CD4-positive, alpha-beta memory T cell (primary cell): ENCODE measurements around the gene GOT1. TPM values are rescaled to one million over a fixed set of nuclear protein-coding genes. Genes with fewer than 3 reads are reported as not detected.

Experiments
- CTCF ChIA-PET: fragments of 350-600 bp; sonication (Branson Sonifier 250); formaldehyde crosslinking; loops from one replicate; lab custom pipeline; 2021; ENCODE audit warnings: inconsistent platforms; ENCODE audit not compliant: partially characterized antibody; lab: Charles Lee
- POLR2A ChIA-PET: fragments of 350-600 bp; sonication (Branson Sonifier 250); formaldehyde crosslinking; loops from one replicate; lab custom pipeline; 2021; ENCODE audit not compliant: partially characterized antibody; lab: Charles Lee
- DNase-seq, 5 donors: peaks; one replicate each; pipeline versions ENCODE4 v3.0.0 to v3.0.0-alpha.2; 2020 to 2022; ENCODE audit warnings: mixed read lengths in 1 of 5
- H3K27ac ChIP-seq: one replicate; pipeline ENCODE4 v1.7.0; 2013; ENCODE audit warnings: low read depth, low read length
- H3K27me3 ChIP-seq: 2 replicates; pipeline ENCODE4 v1.7.0; 2013; ENCODE audit warnings: mild to moderate bottlenecking, low read length, moderate library complexity; ENCODE audit not compliant: insufficient read depth
- H3K36me3 ChIP-seq: 2 replicates; pipeline ENCODE4 v1.7.0; 2013; ENCODE audit warnings: mild to moderate bottlenecking, low read length, moderate library complexity; ENCODE audit not compliant: insufficient read depth
- H3K4me1 ChIP-seq: 2 replicates; pipeline ENCODE4 v1.7.0; 2013; ENCODE audit warnings: mild to moderate bottlenecking, low read length, moderate library complexity; ENCODE audit not compliant: insufficient read depth
- H3K4me3 ChIP-seq, 2 donors: one replicate each; pipeline ENCODE4 v1.7.0; 2013; ENCODE audit warnings: low read length in 2 of 2, mild to moderate bottlenecking in 1 of 2
- H3K9me3 ChIP-seq, 2 donors: one replicate each; pipeline ENCODE4 v1.7.0; 2013; ENCODE audit warnings: low read length in 2 of 2, control low read depth in 1 of 2; ENCODE audit not compliant: control insufficient read depth in 1 of 2
- H3K27ac Mint-ChIP-seq, 7 donors: one replicate each; pipeline ENCODE4 v1.8.0; 2020 to 2021; ENCODE audit warnings: mixed read lengths in 7 of 7, mild to moderate bottlenecking in 6 of 7, inconsistent platforms in 3 of 7, moderate library complexity in 3 of 7
- H3K27me3 Mint-ChIP-seq, 2 donors: one replicate each; pipeline ENCODE4 v1.8.0; 2020 to 2021; ENCODE audit warnings: mixed read lengths in 2 of 2
- H3K36me3 Mint-ChIP-seq, 2 donors: one replicate each; pipeline ENCODE4 v1.8.0; 2020 to 2021; ENCODE audit warnings: mixed read lengths in 2 of 2, inconsistent platforms in 1 of 2, mild to moderate bottlenecking in 1 of 2
- H3K4me1 Mint-ChIP-seq, 4 donors: one replicate each; pipeline ENCODE4 v1.8.0; 2020 to 2021; ENCODE audit warnings: mixed read lengths in 4 of 4, mild to moderate bottlenecking in 1 of 4
- H3K4me3 Mint-ChIP-seq, 8 donors: one replicate each; pipeline ENCODE4 v1.8.0; 2020 to 2021; ENCODE audit warnings: mixed read lengths in 8 of 8, mild to moderate bottlenecking in 7 of 8, moderate library complexity in 6 of 8, inconsistent platforms in 3 of 8
- H3K9me3 Mint-ChIP-seq, 8 donors: one replicate each; pipeline ENCODE4 v1.8.0; 2020 to 2021; ENCODE audit warnings: mixed read lengths in 8 of 8, mild to moderate bottlenecking in 5 of 8, inconsistent platforms in 3 of 8, moderate library complexity in 1 of 8
- intact Hi-C: fragments of 100-400 bp; cut with micrococcal nuclease; formaldehyde crosslinking; loops from one replicate; pipeline ENCODE4 v1.15.1; 2023
- polyA plus RNA-seq, 2 donors: library from polyadenylated mRNA; unstranded; fragments of 300-500 nt; fragmentation: Illumina TruSeq; gene quantifications; one replicate each; pipeline ENCODE4 v1.2.3, GENCODE V29; 2021
- total RNA-seq, 2 experiments: library from RNA; stranded (reverse); gene quantifications; one replicate each; pipeline ENCODE4 v1.2.3, GENCODE V29; 2021

The GOT1 gene
- total and polyA plus RNA-seq, 4 experiments from 2014 or later = 10.3 to 19.4 (median 14.6) TPM

GRCh38 chr10:99457813-99458212, 27.4 kb upstream of the GOT1 start:
- POLR2A ChIA-PET = no interaction called here
- Histone ChIP-seq H3K27ac (no peak overlapping the region), H3K4me3 (no peak overlapping the region), H3K9me3 (no peaks in the 10 kb centered on the region), H3K36me3 (no peaks in the 10 kb centered on the region), H3K4me1 (no peaks in the 10 kb centered on the region), H3K27me3 (no peaks in the 10 kb centered on the region)
- intact Hi-C loops = no loop called here
- DNase-seq = no peak
- Mint-ChIP-seq H3K4me3 (no peak overlapping the region), H3K4me1 (peaks cover 0 to 1% (median 0%) of the 10 kb centered on the region in 4 donors), H3K9me3 (peaks cover 0 to 2% (median 0%) of the 10 kb centered on the region in 8 donors), H3K27ac (no peak overlapping the region), H3K27me3 (peaks cover 27 to 38% of the 10 kb centered on the region in 2 donors), H3K36me3 (no peaks in the 10 kb centered on the region)
- CTCF ChIA-PET = no interaction called here

- Histone ChIP-seq H3K4me1 (no peaks in the 10 kb centered on the region), H3K27me3 (no peaks in the 10 kb centered on the region), H3K36me3 (no peaks in the 10 kb centered on the region), H3K9me3 (no peaks in the 10 kb centered on the region), H3K27ac (no peak overlapping the region), H3K4me3 (no peak overlapping the region)
- no peak for DNase-seq
- H3K9me3 Mint-ChIP-seq = peaks cover 0 to 2% (median 0%) of the 10 kb centered on the region in 8 donors
- H3K27ac Mint-ChIP-seq = no peak overlapping the region
- no peaks in the 10 kb centered on the region for H3K36me3 Mint-ChIP-seq
- intact Hi-C loops = no loop called here
- ChIA-PET POLR2A (no interaction called here), CTCF (no interaction called here)
- H3K4me3 Mint-ChIP-seq = no peak overlapping the region
- H3K27me3 Mint-ChIP-seq = peaks cover 27 to 37% of the 10 kb centered on the region in 2 donors
- H3K4me1 Mint-ChIP-seq = peaks cover 0 to 1% (median 0%) of the 10 kb centered on the region in 4 donors
These were observed 26.5 kb upstream of the GOT1 start for GRCh38 chr10:99456931-99457288.

GRCh38 chr10:99456207-99456930, 25.9 kb upstream of the GOT1 start:
- Histone ChIP-seq H3K4me1 (no peaks in the 10 kb centered on the region), H3K4me3 (no peak overlapping the region), H3K27ac (no peak overlapping the region), H3K9me3 (no peaks in the 10 kb centered on the region), H3K27me3 (no peaks in the 10 kb centered on the region), H3K36me3 (no peaks in the 10 kb centered on the region)
- Mint-ChIP-seq H3K4me1 (peaks cover 0 to 1% (median 0%) of the 10 kb centered on the region in 4 donors), H3K4me3 (no peak overlapping the region), H3K27me3 (peaks cover 27 to 37% of the 10 kb centered on the region in 2 donors), H3K9me3 (peaks cover 0 to 2% (median 0%) of the 10 kb centered on the region in 8 donors), H3K36me3 (no peaks in the 10 kb centered on the region), H3K27ac (no peak overlapping the region)
- intact Hi-C loops = no loop called here
- POLR2A ChIA-PET = no interaction called here
- CTCF ChIA-PET = no interaction called here
- no peak for DNase-seq

GRCh38 chr10:99451981-99452380, 21.6 kb upstream of the GOT1 start:
- intact Hi-C loops = no loop called here
- H3K4me1 Mint-ChIP-seq = no peaks in the 10 kb centered on the region
- Histone ChIP-seq H3K27ac (no peak overlapping the region), H3K36me3 (no peaks in the 10 kb centered on the region), H3K4me1 (no peaks in the 10 kb centered on the region), H3K9me3 (no peaks in the 10 kb centered on the region), H3K4me3 (no peak overlapping the region), H3K27me3 (no peaks in the 10 kb centered on the region)
- no peak overlapping the region for H3K4me3 Mint-ChIP-seq
- H3K27ac Mint-ChIP-seq = no peak overlapping the region
- ChIA-PET POLR2A (no interaction called here), CTCF (interaction anchor here (1.6 kb wide), 1 partner anchor 15 kb away, joined by 5 read pairs; no protein-coding TSS in a partner anchor)
- no peaks in the 10 kb centered on the region for H3K36me3 Mint-ChIP-seq
- DNase-seq = no peak
- peaks cover 21 to 41% of the 10 kb centered on the region in 2 donors for H3K27me3 Mint-ChIP-seq
- H3K9me3 Mint-ChIP-seq = no peaks in the 10 kb centered on the region

GRCh38 chr10:99451499-99451788, 21.0 kb upstream of the GOT1 start:
- H3K36me3 Mint-ChIP-seq = no peaks in the 10 kb centered on the region
- DNase-seq = no peak
- no peak overlapping the region for H3K4me3 ChIP-seq
- H3K36me3 ChIP-seq = no peaks in the 10 kb centered on the region
- H3K27ac Mint-ChIP-seq = no peak overlapping the region
- H3K9me3 ChIP-seq = no peaks in the 10 kb centered on the region
- no peak overlapping the region for H3K27ac ChIP-seq
- H3K9me3 Mint-ChIP-seq = no peaks in the 10 kb centered on the region
- ChIA-PET POLR2A (interaction anchor here (0.5 kb wide), 1 partner anchor 14 kb away, joined by 3 read pairs; no protein-coding TSS in a partner anchor), CTCF (interaction anchor here (1.9 kb wide), 1 partner anchor 13 kb away, joined by 4 read pairs; no protein-coding TSS in a partner anchor)
- intact Hi-C loops = no loop called here
- H3K27me3 ChIP-seq = no peaks in the 10 kb centered on the region
- H3K27me3 Mint-ChIP-seq = peaks cover 19 to 43% of the 10 kb centered on the region in 2 donors
- H3K4me1 ChIP-seq = no peaks in the 10 kb centered on the region
- H3K4me1 Mint-ChIP-seq = no peaks in the 10 kb centered on the region
- no peak overlapping the region for H3K4me3 Mint-ChIP-seq

GRCh38 chr10:99450624-99451498, 20.4 kb upstream of the GOT1 start:
- Mint-ChIP-seq H3K27me3 (peaks cover 19 to 38% of the 10 kb centered on the region in 2 donors), H3K4me3 (no peak overlapping the region)

GRCh38 chr10:99450156-99450555, 19.7 kb upstream of the GOT1 start:
- no peak overlapping the region for H3K4me3 Mint-ChIP-seq
- H3K4me1 ChIP-seq = no peaks in the 10 kb centered on the region
- H3K4me1 Mint-ChIP-seq = no peaks in the 10 kb centered on the region
- H3K27me3 ChIP-seq = no peaks in the 10 kb centered on the region
- no peak overlapping the region for H3K27ac ChIP-seq
- DNase-seq = no peak
- intact Hi-C loops = no loop called here
- no peaks in the 10 kb centered on the region for H3K9me3 Mint-ChIP-seq
- peaks cover 18 to 32% of the 10 kb centered on the region in 2 donors for H3K27me3 Mint-ChIP-seq
- H3K4me3 ChIP-seq = no peak overlapping the region
- H3K36me3 ChIP-seq = no peaks in the 10 kb centered on the region
- ChIA-PET POLR2A (no interaction called here), CTCF (interaction anchor here (0.7 to 1.9 kb wide), 4 partner anchors 9 to 14 kb away, joined by 3 to 5 read pairs (median 4); no protein-coding TSS in a partner anchor)
- no peaks in the 10 kb centered on the region for H3K36me3 Mint-ChIP-seq
- H3K9me3 ChIP-seq = no peaks in the 10 kb centered on the region
- H3K27ac Mint-ChIP-seq = no peak overlapping the region

More at GRCh38 chr10:99450624-99451498, 20.4 kb upstream of the GOT1 start:
- DNase-seq = no peak
- Histone ChIP-seq H3K27me3 (no peaks in the 10 kb centered on the region), H3K36me3 (no peaks in the 10 kb centered on the region), H3K27ac (no peak overlapping the region), H3K9me3 (no peaks in the 10 kb centered on the region), H3K4me3 (no peak overlapping the region), H3K4me1 (no peaks in the 10 kb centered on the region)
- H3K9me3 Mint-ChIP-seq = no peaks in the 10 kb centered on the region
- H3K36me3 Mint-ChIP-seq = no peaks in the 10 kb centered on the region
- ChIA-PET CTCF (interaction anchor here (0.7 to 1.9 kb wide), 4 partner anchors 9 to 15 kb away, joined by 3 to 5 read pairs (median 4); no protein-coding TSS in a partner anchor), POLR2A (interaction anchor here (0.5 kb wide), 1 partner anchor 13 kb away, joined by 3 read pairs; no protein-coding TSS in a partner anchor)
- H3K27ac Mint-ChIP-seq = no peak overlapping the region
- intact Hi-C loops = no loop called here
- no peaks in the 10 kb centered on the region for H3K4me1 Mint-ChIP-seq
